Adrenal gland (tissue), 12 donors: Measurements from ENCODE around the gene MACROD2. TPM values are rescaled to one million over a fixed set of nuclear protein-coding genes. Genes with fewer than 3 reads are reported as not detected.

Experiments
- DNase-seq, 7 donors: peaks; one replicate each; pipeline ENCODE4 v3.0.0-alpha.2; 2019 to 2020
- H3K27ac ChIP-seq, 5 donors: fragments of 200-600 bp; sonication (generic) in 4 of 5; 1 replicate in 3 of 5; 2 replicates in 2 of 5; pipeline versions ENCODE4 v1.5.1 to v1.8.0; 2016 to 2020; ENCODE audit warnings: mild to moderate bottlenecking in 1 of 5
- H3K27me3 ChIP-seq: fragments of 200-600 bp; 2 replicates; pipeline ENCODE4 v1.8.0; 2021
- H3K36me3 ChIP-seq, 2 donors: fragments of 200-600 bp; replicated peaks in 1 of 2; 1 replicate in 1 of 2; 2 replicates in 1 of 2; pipeline versions ENCODE4 v1.5.1 to v1.8.0; 2018 to 2022
- H3K4me1 ChIP-seq, 2 donors: fragments of 200-600 bp; replicated peaks in 1 of 2; 1 replicate in 1 of 2; 2 replicates in 1 of 2; pipeline versions ENCODE4 v1.5.1 to v1.8.0; 2018 to 2021
- H3K4me3 ChIP-seq, 4 donors: fragments of 200-600 bp; sonication (generic) in 3 of 4; one replicate each; pipeline ENCODE4 v1.5.1; 2016 to 2018
- H3K9me3 ChIP-seq, 3 donors: fragments of 200-600 bp; sonication (generic) in 1 of 3; replicated peaks in 1 of 3; 1 replicate in 2 of 3; 2 replicates in 1 of 3; pipeline versions ENCODE4 v1.5.1 to v1.8.0; 2016 to 2021
- CTCF ChIP-seq, 6 experiments: fragments of 450-650 bp in 4 of 6; fragments of 200-600 bp in 2 of 6; sonication (generic) in 1 of 6; IDR thresholded peaks; 1 replicate in 5 of 6; 2 replicates in 1 of 6; pipeline versions ENCODE4 v1.5.1 to v1.8.0; 2016 to 2021; ENCODE audit warnings: antibody characterized with exemption in 6 of 6, mild to moderate bottlenecking in 2 of 6, moderate library complexity in 1 of 6
- POLR2A ChIP-seq, 2 donors: fragments of 450-650 bp; IDR thresholded peaks; one replicate each; pipeline ENCODE4 v1.6.1; 2017; ENCODE audit warnings: antibody characterized with exemption in 2 of 2, mild to moderate bottlenecking in 2 of 2, moderate library complexity in 1 of 2
- WGBS, 4 donors: extraction: QIAGEN DNeasy Blood & Tissue Kit in 2 of 4; methylation state at CpG; one replicate each; pipeline versions ENCODE4 v1.1.5 to v1.1.7; 2013 to 2017; 5-methylcytosine and 5-hydroxymethylcytosine counted together
- intact Hi-C, 2 donors: fragments of 100-400 bp; cut with DNase I; formaldehyde crosslinking; loops; one replicate each; pipeline versions ENCODE4 v1.14.1 to v1.15.0; 2022 to 2023
- polyA plus RNA-seq, 3 donors: library from polyadenylated mRNA; stranded (reverse); fragments of 200-250 nt in 2 of 3; fragments of 350-450 nt in 1 of 3; fragmentation: Illumina TruSeq in 1 of 3; extraction: RNeasy Lipid Tissue Mini Kit (QIAGEN cat#74804) in 1 of 3; gene quantifications; one replicate each; pipeline ENCODE4 v1.2.3, GENCODE V29; 2013 to 2014
- total RNA-seq, 9 donors: library from RNA; depleted of rRNA in 4 of 9; stranded (reverse); fragments of >200 nt in 4 of 9; fragments of 120-200 nt in 1 of 9; fragmentation: NEBNext Ultra II Directional in 1 of 9; extraction: Animal tissue kit (Norgen Biotek cat#: 25700) in 1 of 9; gene quantifications; one replicate each; pipeline versions ENCODE4 v1.1.0 to v1.2.4, GENCODE V29; 2013 to 2023
- donor health status: healthy with polysubstance abuse.
- donor health status: Bipolar disorder and iron deficiency.
- donor health status: DM: yes; HTN: yes; CAD: no.
- donor health status: DM: no; HTN: no; CAD: no.
- donor health status: DM: no; HTN: no; CAD: no.
- donor health status: DM: yes; HTN: yes; CAD: no.

The MACROD2 gene
- total and polyA plus RNA-seq, 12 donors = 1.1 to 21.2 (median 6.4) TPM

GRCh38 chr20:14885661-14886060 is 890.3 kb downstream of the MACROD2 start:
- no peak for TF ChIP-seq POLR2A (IDR thresholded peaks at IDR 0.05)
- no peak for TF ChIP-seq CTCF (IDR thresholded peaks at IDR 0.05)
- WGBS, 4 donors = 76 to 88% (median 83%) methylated on average over 1 of the region's 1 CpG
- Histone ChIP-seq H3K27me3 (no peaks in the 10 kb centered on the region), H3K4me1 (no peaks in the 10 kb centered on the region), H3K4me3 (no peak overlapping the region), H3K36me3 (no peaks in the 10 kb centered on the region), H3K27ac (no peak overlapping the region), H3K9me3 (no peaks in the 10 kb centered on the region)
- DNase-seq = no peak
- intact Hi-C loops = no loop called here

- no peak overlapping the region for H3K27ac ChIP-seq
- H3K4me1 ChIP-seq = no peaks in the 10 kb centered on the region
- no peak for TF ChIP-seq CTCF (IDR thresholded peaks at IDR 0.05)
- TF ChIP-seq POLR2A (IDR thresholded peaks at IDR 0.05) = no peak
- no peak overlapping the region for H3K4me3 ChIP-seq
- 66 to 89% (median 78%) methylated on average over 3 of the region's 3 CpGs for WGBS, 4 donors
- no peaks in the 10 kb centered on the region for H3K36me3 ChIP-seq
- H3K9me3 ChIP-seq = no peaks in the 10 kb centered on the region
- H3K27me3 ChIP-seq = no peaks in the 10 kb centered on the region
- intact Hi-C loops = no loop called here
- DNase-seq = no peak
Observed at GRCh38 chr20:14888134-14888533, 892.8 kb downstream of the MACROD2 start.

- 72 to 78% (median 74%) methylated on average over 5 of the region's 5 CpGs for WGBS, 4 donors
- no peaks in the 10 kb centered on the region for H3K36me3 ChIP-seq
- H3K4me3 ChIP-seq = no peak overlapping the region
- H3K9me3 ChIP-seq = no peaks in the 10 kb centered on the region
- no peaks in the 10 kb centered on the region for H3K4me1 ChIP-seq
- DNase-seq = no peak
- no peaks in the 10 kb centered on the region for H3K27me3 ChIP-seq
- intact Hi-C loops = no loop called here
- TF ChIP-seq POLR2A (IDR thresholded peaks at IDR 0.05) = no peak
- no peak for TF ChIP-seq CTCF (IDR thresholded peaks at IDR 0.05)
- H3K27ac ChIP-seq = no peak overlapping the region
Observed at GRCh38 chr20:14889496-14890255, 894.4 kb downstream of the MACROD2 start.

GRCh38 chr20:14890713-14891112 is 895.4 kb downstream of the MACROD2 start:
- no peaks in the 10 kb centered on the region for H3K4me1 ChIP-seq
- no peak overlapping the region for H3K4me3 ChIP-seq
- H3K27ac ChIP-seq = no peak overlapping the region
- H3K9me3 ChIP-seq = no peaks in the 10 kb centered on the region
- intact Hi-C loops = no loop called here
- TF ChIP-seq POLR2A (IDR thresholded peaks at IDR 0.05) = no peak
- no peak for TF ChIP-seq CTCF (IDR thresholded peaks at IDR 0.05)
- no peaks in the 10 kb centered on the region for H3K27me3 ChIP-seq
- DNase-seq = no peak
- no peaks in the 10 kb centered on the region for H3K36me3 ChIP-seq
